HG02571 (cell line): ENCODE results near the gene PCSK4.
"Not testable (repeated sequence)": the region's sequence is repeated elsewhere in the genome, so short reads cannot be mapped to it uniquely, and the experiment has no call there.

Source experiments
- ATAC-seq: cut with Tn5 transposase; IDR thresholded peaks from one replicate; pipeline ENCODE4 v1.9.1; 2021; ENCODE audit warnings: mild to moderate bottlenecking, moderate library complexity; ENCODE audit not compliant: unreplicated experiment

Gene PCSK4

GRCh38 chr19:1441677-1442438, 48.3 kb downstream of the PCSK4 start:
- ATAC-seq: no peak

GRCh38 chr19:1441022-1441426, 49.1 kb downstream of the PCSK4 start:
- no peak for ATAC-seq

- no peak for ATAC-seq
Measured at GRCh38 chr19:1440418-1440801, 49.7 kb downstream of the PCSK4 start.

- not testable (repeated sequence) for ATAC-seq
Measured at GRCh38 chr19:1439525-1440417, 50.4 kb downstream of the PCSK4 start.

GRCh38 chr19:1438933-1439354, 51.2 kb downstream of the PCSK4 start:
- ATAC-seq: no peak

GRCh38 chr19:1438035-1438932, 51.9 kb downstream of the PCSK4 start, which contains the start of gene RPS15:
RPS15 (plus strand) TSS chr19:1438396; CDS start chr19:1438426, 30 bp downstream.
- ATAC-seq: peak; percentile 74

GRCh38 chr19:1437609-1438008, 52.5 kb downstream of the PCSK4 start:
- no peak for ATAC-seq

GRCh38 chr19:1435378-1435989, 54.7 kb downstream of the PCSK4 start:
- ATAC-seq: no peak

GRCh38 chr19:1434577-1435060, 55.5 kb downstream of the PCSK4 start:
- ATAC-seq: no peak

GRCh38 chr19:1434040-1434366, 56.1 kb downstream of the PCSK4 start:
- no peak for ATAC-seq

- ATAC-seq: no peak
Measured at GRCh38 chr19:1433119-1434039, 56.8 kb downstream of the PCSK4 start.

GRCh38 chr19:1432507-1432887, 57.7 kb downstream of the PCSK4 start:
- ATAC-seq: no peak

- ATAC-seq: no peak
Measured at GRCh38 chr19:1431759-1432506, 58.2 kb downstream of the PCSK4 start.
